GM19463 (cell line): ENCODE data around the gene HHAT.
"Not testable (repeated sequence)": the region's sequence is repeated elsewhere in the genome, so short reads cannot be mapped to it uniquely, and the experiment has no call there.

Experiments used
- ATAC-seq: cut with Tn5 transposase; IDR thresholded peaks from one replicate; pipeline ENCODE4 v1.9.1; 2021; ENCODE audit warnings: mild to moderate bottlenecking, moderate library complexity; ENCODE audit not compliant: unreplicated experiment

HHAT gene

GRCh38 chr1:210354305-210354704 is 25.6 kb downstream of the HHAT start:
- not testable (repeated sequence) for ATAC-seq

GRCh38 chr1:210358626-210359025 is 29.9 kb downstream of the HHAT start:
- no peak for ATAC-seq

GRCh38 chr1:210359255-210359654 is 30.6 kb downstream of the HHAT start:
- no peak for ATAC-seq

GRCh38 chr1:210360852-210361477 is 32.3 kb downstream of the HHAT start:
- peak; percentile 61 for ATAC-seq

GRCh38 chr1:210361665-210362064 is 33.0 kb downstream of the HHAT start:
- ATAC-seq: no peak

- ATAC-seq: no peak
Measured at GRCh38 chr1:210362526-210362925, 33.8 kb downstream of the HHAT start.

GRCh38 chr1:210363119-210363518 is 34.4 kb downstream of the HHAT start:
- ATAC-seq: no peak

GRCh38 chr1:210364479-210364878 is 35.8 kb downstream of the HHAT start:
- no peak for ATAC-seq

- ATAC-seq: no peak
Measured at GRCh38 chr1:210366767-210367166, 38.1 kb downstream of the HHAT start.

- ATAC-seq: no peak
Measured at GRCh38 chr1:210367566-210367965, 38.9 kb downstream of the HHAT start.

- ATAC-seq: no peak
Measured at GRCh38 chr1:210369425-210369824, 40.7 kb downstream of the HHAT start.

GRCh38 chr1:210371916-210372315 is 43.2 kb downstream of the HHAT start:
- ATAC-seq: no peak

GRCh38 chr1:210372491-210372890 is 43.8 kb downstream of the HHAT start:
- no peak for ATAC-seq

GRCh38 chr1:210372931-210373627 is 44.4 kb downstream of the HHAT start:
- ATAC-seq: no peak

GRCh38 chr1:210373628-210373877 is 44.9 kb downstream of the HHAT start:
- ATAC-seq: no peak

- peak; percentile 69 for ATAC-seq
Measured at GRCh38 chr1:210373878-210374599, 45.3 kb downstream of the HHAT start.

- ATAC-seq: no peak
Measured at GRCh38 chr1:210374600-210374953, 45.9 kb downstream of the HHAT start.

- no peak for ATAC-seq
Measured at GRCh38 chr1:210376836-210377372, 48.2 kb downstream of the HHAT start.

- no peak for ATAC-seq
Measured at GRCh38 chr1:210377731-210378333, 49.1 kb downstream of the HHAT start.

- no peak for ATAC-seq
Measured at GRCh38 chr1:210378736-210379135, 50.0 kb downstream of the HHAT start.

GRCh38 chr1:210381934-210382333 is 53.2 kb downstream of the HHAT start:
- no peak for ATAC-seq

- no peak for ATAC-seq
Measured at GRCh38 chr1:210384625-210385024, 55.9 kb downstream of the HHAT start.
